Nucleus accumbens (tissue), 56 donors: ENCODE measurements around the gene SLC2A14.
"Not testable (repeated sequence)": the region's sequence is repeated elsewhere in the genome, so short reads cannot be mapped to it uniquely, and the experiment has no call there.

Source experiments
- DNase-seq, 56 donors: peaks; one replicate each; lab custom pipeline; 2025; lab: John Stamatoyannopoulos, UW

Gene SLC2A14

GRCh38 chr12:7877420-7877819 lies 4.7 kb upstream of the SLC2A14 start:
- no peak for DNase-seq

- no peak for DNase-seq
These were observed 2.4 kb downstream of the SLC2A14 start for GRCh38 chr12:7870335-7870734.

- DNase-seq = no peak
These were observed 3.6 kb downstream of the SLC2A14 start for GRCh38 chr12:7869137-7869536.

GRCh38 chr12:7868391-7868790 lies 4.3 kb downstream of the SLC2A14 start:
- DNase-seq = no peak

- DNase-seq = no peak
These were observed 8.0 kb downstream of the SLC2A14 start for GRCh38 chr12:7864601-7865150.

GRCh38 chr12:7862814-7863348 lies 9.8 kb downstream of the SLC2A14 start:
- DNase-seq = not testable (repeated sequence)

GRCh38 chr12:7862301-7862700 lies 10.4 kb downstream of the SLC2A14 start:
- not testable (repeated sequence) for DNase-seq

- no peak for DNase-seq
These were observed 13.2 kb downstream of the SLC2A14 start for GRCh38 chr12:7859552-7859951.

GRCh38 chr12:7857971-7858370 lies 14.7 kb downstream of the SLC2A14 start:
- no peak for DNase-seq

- DNase-seq = peak in 22 of 56 donors; percentile 1 to 63 (median 24)
These were observed 16.2 kb downstream of the SLC2A14 start for GRCh38 chr12:7856516-7856915.

GRCh38 chr12:7853557-7853956 lies 19.2 kb downstream of the SLC2A14 start:
- DNase-seq = no peak

GRCh38 chr12:7851622-7852081 lies 21.1 kb downstream of the SLC2A14 start:
- not testable (repeated sequence) for DNase-seq

GRCh38 chr12:7850099-7850498 lies 22.6 kb downstream of the SLC2A14 start:
- not testable (repeated sequence) for DNase-seq

GRCh38 chr12:7848098-7848422 lies 24.7 kb downstream of the SLC2A14 start:
- DNase-seq = not testable (repeated sequence)

- peak in 5 of 56 donors; percentile 1 to 33 (median 8) for DNase-seq
These were observed 25.3 kb downstream of the SLC2A14 start for GRCh38 chr12:7847226-7848097.

GRCh38 chr12:7844116-7844515 lies 28.6 kb downstream of the SLC2A14 start:
- no peak for DNase-seq

- not testable (repeated sequence) for DNase-seq
These were observed 29.1 kb downstream of the SLC2A14 start for GRCh38 chr12:7843583-7843982.

GRCh38 chr12:7843149-7843548 lies 29.6 kb downstream of the SLC2A14 start:
- peak in 1 of 56 donors; percentile 8 for DNase-seq

- DNase-seq = not testable (repeated sequence)
These were observed 30.3 kb downstream of the SLC2A14 start for GRCh38 chr12:7842444-7842843.

- DNase-seq = not testable (repeated sequence)
These were observed 32.9 kb downstream of the SLC2A14 start for GRCh38 chr12:7839848-7840247.

- DNase-seq = peak in 24 of 56 donors; percentile 1 to 39 (median 18)
These were observed 33.5 kb downstream of the SLC2A14 start for GRCh38 chr12:7839226-7839625.

- no peak for DNase-seq
These were observed 35.3 kb downstream of the SLC2A14 start for GRCh38 chr12:7837366-7837765.
